SH-SY5Y (cell line): ENCODE measurements around the gene KIAA1958.

ENCODE experiments used
- GATA2 ChIP-seq: IDR thresholded peaks from 2 replicates; pipeline ENCODE4 v1.6.1; 2011; ENCODE audit warnings: mild to moderate bottlenecking, low read depth, low read length
- GATA3 ChIP-seq: IDR thresholded peaks from 2 replicates; pipeline ENCODE4 v1.6.1; 2011; ENCODE audit warnings: low read depth, mild to moderate bottlenecking, low read length, moderate library complexity

DNA sequence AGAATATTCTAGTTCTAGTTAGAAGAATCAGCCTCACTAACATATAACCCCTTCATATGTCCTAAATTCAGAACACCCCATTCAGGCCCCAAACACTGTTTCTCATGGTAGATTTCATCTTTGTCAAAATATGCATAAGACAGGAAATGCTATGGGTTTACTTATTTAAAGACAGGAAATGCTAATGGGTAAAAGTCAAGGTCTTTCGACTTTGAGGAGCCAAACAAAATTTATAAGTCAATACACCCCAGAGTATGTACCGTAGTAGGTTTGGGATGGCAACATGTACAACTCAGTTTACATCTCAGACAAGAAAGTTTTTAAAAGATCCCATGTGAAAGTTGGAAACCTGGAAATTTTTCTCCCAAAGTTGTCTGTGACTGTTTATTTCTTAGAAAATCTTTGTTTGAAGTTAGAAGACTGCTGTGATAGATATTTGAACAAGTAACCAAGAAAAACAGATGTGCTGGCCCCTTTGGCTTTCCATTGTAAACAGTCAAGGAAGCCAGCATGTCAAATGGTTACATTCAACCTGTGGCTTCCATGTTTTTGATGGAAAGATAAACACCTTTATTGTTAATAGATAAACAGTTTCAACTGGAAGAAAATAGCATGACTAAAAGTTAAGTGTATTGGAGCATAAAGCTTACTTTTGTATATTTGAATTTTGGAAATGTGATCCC lies 129.1 kb downstream of the KIAA1958 start:
- TF ChIP-seq GATA2 (no peak), GATA3 (no peak)
